ENCODE measurements around the gene CCDC167. TPM values are rescaled to one million over a fixed set of nuclear protein-coding genes. Genes with fewer than 3 reads are reported as not detected.

The CCDC167 gene
- total RNA-seq, 1 experiment from 2014 or later: 27.8 TPM

GRCh38 chr6:37531026-37531425 lies 31.3 kb upstream of the CCDC167 start:
- Histone ChIP-seq H3K36me3 (ENCODE audit: control insufficient read depth in 1 of 2, insufficient read depth in 2 of 2, low read length in 2 of 2) (no peaks in the 10 kb centered on the region), H4K20me1 (ENCODE audit: insufficient read depth) (no peaks in the 10 kb centered on the region), H3K9me3 (ENCODE audit: control insufficient read depth in 1 of 2, insufficient read depth in 1 of 2, low read depth in 1 of 2, low read length in 2 of 2) (no peaks in the 10 kb centered on the region), H3K4me3 (replicated peaks in 1 of 2; ENCODE audit: low read depth in 1 of 2, low read length in 2 of 2) (no peak overlapping the region), H3K4me2 (ENCODE audit: low read length) (no peak overlapping the region), H3K9ac (ENCODE audit: low read length) (no peak overlapping the region), H2AFZ (ENCODE audit: low read depth, low read length, poor library complexity, severe bottlenecking) (no peak overlapping the region), H3K9me2 (ENCODE audit: insufficient read depth) (no peaks in the 10 kb centered on the region), H3K79me2 (ENCODE audit: insufficient read depth, low read length) (no peaks in the 10 kb centered on the region), H3K27ac (ENCODE audit: low read depth, low read length) (no peak overlapping the region), H3K27me3 (ENCODE audit: insufficient read depth, low read length) (peaks cover 32% of the 10 kb centered on the region; the same call in 1 of the 2 replicates), H3K4me1 (ENCODE audit: control insufficient read depth in 1 of 2, insufficient read depth in 2 of 2, low read length in 2 of 2) (no peaks in the 10 kb centered on the region)
- no peak for DNase-seq (ENCODE audit: low read depth, low spot score)
- TF ChIP-seq FOSL1 (IDR thresholded peaks at IDR 0.05; ENCODE audit: low read depth): no peak
- intact Hi-C loops (cut with micrococcal nuclease): loop anchor here (10.0 kb wide), 2 partner anchors 484 to 964 kb away; no protein-coding TSS in a partner anchor
- ChIA-PET POLR2A (no interaction called here), RAD21 (ENCODE audit: low non-redundant PET in 1 of 2, low total read pairs in 2 of 2, uncharacterized antibody in 2 of 2, unreplicated experiment in 2 of 2) (no interaction called here), CTCF (no interaction called here)
- no TSS peak for BruUV-seq (replicated peaks)
- no peak for ATAC-seq

- peaks cover 32% of the 10 kb centered on the region; the same call in 1 of the 2 replicates for H3K27me3 ChIP-seq (ENCODE audit: insufficient read depth, low read length)
- H3K4me1 ChIP-seq (ENCODE audit: control insufficient read depth in 1 of 2, insufficient read depth in 2 of 2, low read length in 2 of 2): no peaks in the 10 kb centered on the region
- no peaks in the 10 kb centered on the region for H3K79me2 ChIP-seq (ENCODE audit: insufficient read depth, low read length)
- ATAC-seq (no peak), DNase-seq (ENCODE audit: low read depth, low spot score) (no peak)
- H3K27ac ChIP-seq (ENCODE audit: low read depth, low read length): no peak overlapping the region
- no peak overlapping the region for H3K4me3 ChIP-seq (replicated peaks in 1 of 2; ENCODE audit: low read depth in 1 of 2, low read length in 2 of 2)
- intact Hi-C loops (cut with micrococcal nuclease): loop anchor here (10.0 kb wide), 2 partner anchors 485 to 965 kb away; no protein-coding TSS in a partner anchor
- CTCF ChIA-PET: no interaction called here
- RAD21 ChIA-PET (ENCODE audit: low non-redundant PET in 1 of 2, low total read pairs in 2 of 2, uncharacterized antibody in 2 of 2, unreplicated experiment in 2 of 2): no interaction called here
- no peak for TF ChIP-seq TCF7L2 (IDR thresholded peaks at IDR 0.05; ENCODE audit: borderline replicate concordance, extremely low read depth, insufficient read depth, insufficient read length)
- no peak for TF ChIP-seq EZH2 (IDR thresholded peaks at IDR 0.05)
- TF ChIP-seq CBX3 (IDR thresholded peaks at IDR 0.05; ENCODE audit: low read depth): no peak
- TF ChIP-seq EGR1 (IDR thresholded peaks at IDR 0.05; ENCODE audit: low read depth): no peak
- no peak for TF ChIP-seq SRF (IDR thresholded peaks at IDR 0.05; ENCODE audit: low read depth)
- no peak for TF ChIP-seq ELF1 (IDR thresholded peaks at IDR 0.05; ENCODE audit: borderline replicate concordance, low read depth)
- TF ChIP-seq SIN3A (IDR thresholded peaks at IDR 0.05; ENCODE audit: low read depth): no peak
- no peak for TF ChIP-seq ZBTB33 (IDR thresholded peaks at IDR 0.05; ENCODE audit: extremely low read depth, insufficient replicate concordance, low read length)
- no peak for TF ChIP-seq POLR2A (IDR thresholded peaks at IDR 0.05; ENCODE audit: borderline replicate concordance, extremely low read depth, insufficient read depth, insufficient read length)
- TF ChIP-seq JUND (IDR thresholded peaks at IDR 0.05): no peak
- TF ChIP-seq CEBPB (IDR thresholded peaks at IDR 0.05; ENCODE audit: low read depth): no peak
- no peak for TF ChIP-seq MAX (IDR thresholded peaks at IDR 0.05)
- no peak for TF ChIP-seq RAD21 (IDR thresholded peaks at IDR 0.05; ENCODE audit: low read depth)
- no peak for TF ChIP-seq POLR2AphosphoS5 (IDR thresholded peaks at IDR 0.05; ENCODE audit: low read depth, low read length)
- TF ChIP-seq YY1 (IDR thresholded peaks at IDR 0.05; ENCODE audit: extremely low read depth, insufficient replicate concordance, low read depth, low read length): no peak
- no peak for TF ChIP-seq EZH2phosphoT487 (IDR thresholded peaks at IDR 0.05; ENCODE audit: borderline replicate concordance)
- TF ChIP-seq CTCF (IDR thresholded peaks at IDR 0.05 in 2 of 3, conservative IDR thresholded peaks at IDR 0.05 in 1 of 3; ENCODE audit: borderline replicate concordance in 1 of 3, insufficient read depth in 1 of 3, low read depth in 2 of 3, low read length in 2 of 3): no peak
- no peak overlapping the region for H3K4me2 ChIP-seq (ENCODE audit: low read length)
- H3K9me2 ChIP-seq (ENCODE audit: insufficient read depth): no peaks in the 10 kb centered on the region
- no peaks in the 10 kb centered on the region for H4K20me1 ChIP-seq (ENCODE audit: insufficient read depth)
- POLR2A ChIA-PET: interaction anchor here (0.5 kb wide), 1 partner anchor 688 kb away, joined by 4 read pairs; no protein-coding TSS in a partner anchor
- H3K36me3 ChIP-seq (ENCODE audit: control insufficient read depth in 1 of 2, insufficient read depth in 2 of 2, low read length in 2 of 2): no peaks in the 10 kb centered on the region
- no peaks in the 10 kb centered on the region for H3K9me3 ChIP-seq (ENCODE audit: control insufficient read depth in 1 of 2, insufficient read depth in 1 of 2, low read depth in 1 of 2, low read length in 2 of 2)
- H2AFZ ChIP-seq (ENCODE audit: low read depth, low read length, poor library complexity, severe bottlenecking): no peak overlapping the region
- no peak overlapping the region for H3K9ac ChIP-seq (ENCODE audit: low read length)
- BruUV-seq (replicated peaks): no TSS peak
Observed at GRCh38 chr6:37530297-37530696, 30.6 kb upstream of the CCDC167 start.
